GM10266 (cell line): ENCODE results near the gene AHRR.
A peak's percentile ranks its signal among the peaks of the same experiment; 100 is the strongest.

Source experiments
- DNase-seq: peaks from one replicate; pipeline ENCODE4 v3.0.0; 2012; ENCODE audit errors: extremely low spot score
- CTCF ChIP-seq: IDR thresholded peaks from 2 replicates; pipeline ENCODE4 v1.5.1; 2012; ENCODE audit warnings: mild to moderate bottlenecking, low read depth; ENCODE audit not compliant: control insufficient read depth, insufficient read depth; ENCODE audit errors: missing control alignments

The AHRR gene

GRCh38 chr5:427415-428087 lies 106.0 kb downstream of the AHRR start:
- DNase-seq: peak; percentile 14
- no peak for TF ChIP-seq CTCF

GRCh38 chr5:428219-428618 lies 106.7 kb downstream of the AHRR start:
- TF ChIP-seq CTCF: no peak
- DNase-seq: peak; percentile 14

GRCh38 chr5:428754-429452 lies 107.4 kb downstream of the AHRR start:
- TF ChIP-seq CTCF: no peak
- no peak for DNase-seq

- TF ChIP-seq CTCF: no peak
- DNase-seq: peak; percentile 17
Measured at GRCh38 chr5:429453-430188, 108.1 kb downstream of the AHRR start.

GRCh38 chr5:430214-430925 lies 108.9 kb downstream of the AHRR start:
- no peak for DNase-seq
- TF ChIP-seq CTCF: no peak

- peak; percentile 80 for TF ChIP-seq CTCF
- DNase-seq: peak; percentile 84
Measured at GRCh38 chr5:431001-431710, 109.6 kb downstream of the AHRR start.
